Esophagus (tissue), 2 donors: ENCODE data around the gene CYSRT1. TPM values are rescaled to one million over a fixed set of nuclear protein-coding genes. Genes with fewer than 3 reads are reported as not detected.
A peak's percentile ranks its signal among the peaks of the same experiment; 100 is the strongest.

Source experiments
- H3K27ac ChIP-seq, 2 donors: one replicate each; pipeline ENCODE4 v1.5.1; 2013; ENCODE audit warnings: low read depth in 2 of 2, mild to moderate bottlenecking in 2 of 2, inconsistent platforms in 1 of 2, low read length in 1 of 2, moderate library complexity in 1 of 2
- H3K27me3 ChIP-seq, 2 donors: one replicate each; pipeline ENCODE4 v1.6.1; 2013; ENCODE audit warnings: low read length in 2 of 2, control low read depth in 1 of 2, mild to moderate bottlenecking in 1 of 2; ENCODE audit not compliant: insufficient read depth in 2 of 2, control insufficient read depth in 1 of 2
- H3K36me3 ChIP-seq, 2 donors: one replicate each; pipeline ENCODE4 v1.6.1; 2013; ENCODE audit warnings: low read length in 1 of 2; ENCODE audit not compliant: control insufficient read depth in 2 of 2, insufficient read depth in 2 of 2
- H3K4me1 ChIP-seq, 2 donors: one replicate each; pipeline ENCODE4 v1.6.1; 2013; ENCODE audit warnings: low read length in 1 of 2; ENCODE audit not compliant: control insufficient read depth in 2 of 2, insufficient read depth in 2 of 2
- H3K4me3 ChIP-seq, 2 donors: one replicate each; pipeline ENCODE4 v1.5.1; 2013; ENCODE audit warnings: low read length in 2 of 2, mild to moderate bottlenecking in 2 of 2, low read depth in 1 of 2, moderate library complexity in 1 of 2
- H3K9me3 ChIP-seq, 2 donors: one replicate each; pipeline ENCODE4 v1.6.1; 2013; ENCODE audit warnings: mild to moderate bottlenecking in 2 of 2, low read depth in 1 of 2, low read length in 1 of 2, moderate library complexity in 1 of 2; ENCODE audit not compliant: control insufficient read depth in 2 of 2, insufficient read depth in 1 of 2
- WGBS, 2 donors: extraction: QIAGEN DNeasy Blood & Tissue Kit; methylation state at CpG; one replicate each; pipeline ENCODE4 v1.1.7; 2013; 5-methylcytosine and 5-hydroxymethylcytosine counted together
- polyA plus RNA-seq, 2 donors: library from polyadenylated mRNA; stranded (reverse); fragments of 200-250 nt; gene quantifications; one replicate each; pipeline ENCODE4 v1.2.3, GENCODE V29; 2013
- donor health status: healthy with polysubstance abuse.
- donor health status: Bipolar disorder and iron deficiency.

Gene CYSRT1, protein sequence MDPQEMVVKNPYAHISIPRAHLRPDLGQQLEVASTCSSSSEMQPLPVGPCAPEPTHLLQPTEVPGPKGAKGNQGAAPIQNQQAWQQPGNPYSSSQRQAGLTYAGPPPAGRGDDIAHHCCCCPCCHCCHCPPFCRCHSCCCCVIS
- 100 to 1,000 TPM; 334 to 342 TPM for polyA plus RNA-seq

DNA sequence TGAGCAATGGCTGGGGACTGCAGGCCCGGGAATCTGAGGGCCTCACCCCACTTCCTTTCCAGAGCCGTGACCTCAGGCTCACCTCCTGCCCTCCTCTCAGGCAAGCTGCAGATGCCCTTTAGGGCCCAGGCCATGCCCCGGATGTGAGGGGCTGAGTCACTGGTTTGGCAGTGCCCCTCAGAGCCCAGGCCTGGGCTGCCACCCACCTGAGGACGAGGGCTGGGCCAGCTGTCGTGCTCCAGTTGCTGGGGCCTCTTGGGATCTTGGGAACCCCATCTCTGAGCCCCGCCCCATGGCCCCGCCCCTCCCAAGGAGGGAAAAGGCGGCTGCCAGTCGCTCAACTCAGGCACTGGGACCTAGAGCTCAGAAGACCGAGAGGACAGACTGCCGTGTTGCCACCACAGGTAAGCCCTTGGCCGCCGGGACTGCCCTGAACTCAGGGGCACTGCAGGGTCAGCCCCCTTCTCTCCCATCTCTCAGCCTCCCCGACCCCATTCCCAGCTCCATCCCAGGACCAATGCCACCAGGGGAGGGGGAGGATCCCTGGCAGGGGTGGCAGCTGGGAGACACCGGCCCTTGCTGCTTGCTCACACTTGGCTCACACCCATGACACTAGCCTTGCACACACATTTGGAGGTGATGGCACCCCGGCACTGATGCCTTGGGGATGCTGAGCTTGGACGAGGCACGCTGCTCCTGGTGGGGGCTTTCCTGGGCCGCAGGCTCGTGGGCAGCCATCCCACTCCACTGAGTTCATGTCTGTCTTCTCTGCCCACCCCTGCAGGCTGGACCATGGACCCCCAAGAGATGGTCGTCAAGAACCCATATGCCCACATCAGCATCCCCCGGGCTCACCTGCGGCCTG lies at the start of gene CYSRT1:
Gene CYSRT1 (plus strand): TSS at position 345 of the 865 bp plus-strand sequence. CDS start 448 bp downstream, at position 793.
- H3K9me3 ChIP-seq: no peaks in the 10 kb centered on the region
- no peaks in the 10 kb centered on the region for H3K27me3 ChIP-seq
- peak within 1 kb of the TSS; percentile 94 to 96 for H3K27ac ChIP-seq
- peaks cover 3 to 25% of the 10 kb centered on the region in 2 donors for H3K4me1 ChIP-seq
- 44 to 48% methylated on average over 22 to 23 of the region's 23 CpGs for WGBS, 2 donors
- H3K4me3 ChIP-seq: peak within 1 kb of the TSS; percentile 66 to 67
- peaks cover 0 to 8% of the 10 kb centered on the region in 2 donors for H3K36me3 ChIP-seq

DNA sequence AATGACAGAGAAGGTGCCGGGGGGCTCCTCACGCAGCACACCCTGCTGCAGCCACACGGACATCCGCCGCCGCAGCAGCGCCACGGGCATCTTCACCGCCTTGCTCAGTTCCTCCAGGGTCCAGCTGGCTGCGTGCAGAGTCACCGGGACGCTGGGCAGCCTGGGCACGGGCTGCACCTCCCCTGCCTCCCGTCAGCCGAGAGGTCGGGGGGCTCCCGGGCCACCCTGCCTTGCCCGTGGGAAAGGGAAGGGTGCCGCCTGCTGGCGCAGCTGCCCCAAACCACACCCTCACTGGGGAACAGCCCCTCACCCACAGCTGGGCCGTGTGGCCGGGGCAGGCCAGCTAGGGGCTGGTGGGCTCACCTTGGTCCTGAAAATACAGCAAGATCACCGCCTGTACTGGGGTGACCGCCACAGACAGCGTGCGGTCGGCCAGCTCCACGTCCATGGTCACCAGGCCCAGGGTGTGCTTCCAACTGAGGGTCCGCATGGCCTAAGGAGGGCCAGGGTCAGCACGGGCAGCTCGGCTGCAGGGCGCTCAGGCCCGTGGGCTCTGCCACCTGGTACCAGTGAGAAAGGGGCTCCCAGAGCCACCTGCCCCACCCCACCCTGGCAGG lies 49.5 kb upstream of the CYSRT1 start:
- WGBS, 2 donors: 37 to 40% methylated on average over 29 to 33 of the region's 33 CpGs
- peaks cover 5 to 36% of the 10 kb centered on the region in 2 donors for H3K4me1 ChIP-seq
- no peak overlapping the region for H3K4me3 ChIP-seq
- no peak overlapping the region for H3K27ac ChIP-seq
- peaks cover 4 to 25% of the 10 kb centered on the region in 2 donors for H3K36me3 ChIP-seq
- H3K27me3 ChIP-seq: peaks cover 0 to 2% of the 10 kb centered on the region in 2 donors
- no peaks in the 10 kb centered on the region for H3K9me3 ChIP-seq

DNA sequence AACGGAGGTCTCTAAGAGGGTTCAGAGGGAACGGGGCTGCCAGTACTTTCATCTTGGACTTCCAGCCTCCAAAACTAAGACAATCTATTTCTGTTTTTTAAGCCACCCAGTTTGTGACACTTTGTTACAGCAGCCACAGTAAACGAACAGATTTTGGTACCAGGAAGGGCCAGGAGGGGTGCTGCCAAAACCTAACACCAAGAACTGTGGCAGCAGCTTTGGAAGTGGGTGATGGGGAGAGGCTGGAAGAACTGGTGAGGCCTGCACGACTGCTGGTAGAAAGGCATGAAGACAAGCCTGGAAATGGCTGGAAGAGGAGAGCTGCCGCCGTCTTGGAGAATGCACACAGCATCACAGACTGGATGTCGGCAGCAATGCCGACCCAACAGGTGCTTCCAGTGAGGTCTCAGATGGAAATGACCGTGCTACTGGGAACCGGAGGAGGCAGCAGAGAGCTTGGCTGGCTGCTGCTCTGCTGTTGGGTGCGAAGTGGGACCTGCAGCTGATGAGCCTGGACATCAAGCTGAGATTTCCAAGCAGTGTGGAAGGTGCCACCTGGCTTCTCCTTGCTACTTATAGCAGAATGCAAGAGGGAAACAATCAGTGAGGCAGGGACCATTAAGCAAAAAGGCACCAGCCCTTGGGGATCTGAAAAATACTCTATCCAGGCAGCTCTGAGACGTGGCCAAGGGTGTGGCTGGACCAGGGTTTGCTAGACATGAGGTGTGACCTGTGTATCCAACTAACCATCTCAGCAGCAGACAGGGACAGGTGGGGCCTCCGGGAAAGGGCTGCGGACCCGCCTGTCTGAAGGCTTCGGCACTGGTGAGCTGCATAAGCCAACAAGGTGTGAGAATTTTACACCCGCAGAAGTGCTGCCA lies 48.4 kb upstream of the CYSRT1 start:
- WGBS, 2 donors: 49 to 50% methylated on average over 17 of the region's 17 CpGs
- H3K27me3 ChIP-seq: no peaks in the 10 kb centered on the region
- H3K9me3 ChIP-seq: no peaks in the 10 kb centered on the region
- peaks cover 4 to 36% of the 10 kb centered on the region in 2 donors for H3K36me3 ChIP-seq
- peak overlapping the region in 1 of 2 donors; percentile 14 for H3K27ac ChIP-seq
- no peak overlapping the region for H3K4me3 ChIP-seq
- H3K4me1 ChIP-seq: peaks cover 5 to 34% of the 10 kb centered on the region in 2 donors

DNA sequence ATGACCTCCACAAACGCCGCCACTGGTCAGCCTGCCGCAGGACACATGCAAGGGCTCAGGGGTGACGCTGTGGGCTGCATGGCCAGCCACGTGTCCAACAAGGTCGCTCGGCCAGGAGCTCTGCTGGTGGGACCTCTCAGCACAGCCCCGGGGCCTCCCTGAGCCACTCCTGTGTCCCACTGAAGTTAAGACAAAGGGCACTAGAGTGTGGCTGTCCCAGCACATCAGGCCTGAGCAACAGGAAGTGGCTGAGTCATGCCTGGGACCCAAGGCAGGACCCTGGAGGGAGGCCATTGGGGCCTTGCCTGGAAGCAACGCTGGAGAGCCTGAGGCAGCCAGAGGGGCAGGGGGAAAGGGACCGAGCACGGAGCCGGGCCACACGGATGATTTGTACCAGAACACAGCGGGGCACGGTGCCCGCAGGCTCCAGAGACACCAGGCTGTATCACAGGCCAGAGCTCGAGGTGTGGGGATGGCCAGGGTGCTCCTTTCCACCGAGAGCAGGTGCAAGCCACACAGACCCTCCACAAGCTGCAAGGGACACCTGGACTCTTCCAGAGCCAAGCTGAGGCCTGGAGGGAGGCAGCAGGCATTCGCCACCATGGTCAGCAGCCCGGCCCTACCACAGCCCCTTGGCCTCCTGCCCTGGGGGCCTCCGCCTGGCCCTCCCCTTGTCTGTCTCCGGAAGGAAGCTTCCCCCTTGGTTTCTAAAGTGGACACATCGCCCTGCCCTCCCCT lies 46.6 kb upstream of the CYSRT1 start:
- no peak overlapping the region for H3K27ac ChIP-seq
- no peaks in the 10 kb centered on the region for H3K27me3 ChIP-seq
- no peak overlapping the region for H3K4me3 ChIP-seq
- 87 to 93% methylated on average over 23 of the region's 23 CpGs for WGBS, 2 donors
- peaks cover 5 to 17% of the 10 kb centered on the region in 2 donors for H3K4me1 ChIP-seq
- H3K36me3 ChIP-seq: peaks cover 8 to 51% of the 10 kb centered on the region in 2 donors
- no peaks in the 10 kb centered on the region for H3K9me3 ChIP-seq

DNA sequence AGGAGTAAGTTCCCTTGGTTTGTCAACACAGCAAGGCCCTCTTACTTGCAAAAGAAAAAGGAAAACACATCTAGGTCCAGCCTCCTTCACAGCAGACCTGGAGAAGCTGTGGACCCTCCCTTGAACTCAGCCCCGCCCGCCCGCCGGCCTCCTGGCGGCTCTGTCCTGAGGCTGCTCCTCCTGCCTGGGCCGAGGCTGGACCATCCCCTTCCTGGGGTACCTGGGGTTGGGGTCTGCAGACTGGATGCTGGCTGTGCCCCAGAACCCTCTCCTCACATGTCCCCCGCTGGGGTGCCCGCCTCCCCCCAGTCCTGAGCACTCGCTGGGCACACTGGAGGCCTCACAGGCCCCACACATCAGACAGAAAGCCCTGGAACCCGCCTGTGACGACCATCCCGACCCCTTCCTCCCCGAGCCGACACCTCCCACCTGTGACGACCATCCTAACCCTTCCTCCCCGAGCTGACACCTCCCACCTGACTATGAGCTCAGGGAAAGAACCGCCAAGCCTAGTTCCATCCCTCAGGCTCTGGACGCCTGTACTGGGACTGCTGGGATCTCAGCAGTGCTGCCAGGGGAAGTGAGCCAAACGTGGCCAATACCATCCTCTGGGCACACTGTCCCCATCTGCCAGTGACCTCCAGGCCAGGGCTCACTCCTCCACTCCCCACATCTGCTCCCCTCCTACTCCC lies 45.9 kb upstream of the CYSRT1 start:
- Histone ChIP-seq H3K4me1 (peaks cover 3 to 11% of the 10 kb centered on the region in 2 donors), H3K36me3 (peaks cover 13 to 58% of the 10 kb centered on the region in 2 donors), H3K4me3 (no peak overlapping the region), H3K9me3 (no peaks in the 10 kb centered on the region), H3K27me3 (no peaks in the 10 kb centered on the region), H3K27ac (no peak overlapping the region)
- WGBS, 2 donors: 86 to 88% methylated on average over 17 to 19 of the region's 19 CpGs

DNA sequence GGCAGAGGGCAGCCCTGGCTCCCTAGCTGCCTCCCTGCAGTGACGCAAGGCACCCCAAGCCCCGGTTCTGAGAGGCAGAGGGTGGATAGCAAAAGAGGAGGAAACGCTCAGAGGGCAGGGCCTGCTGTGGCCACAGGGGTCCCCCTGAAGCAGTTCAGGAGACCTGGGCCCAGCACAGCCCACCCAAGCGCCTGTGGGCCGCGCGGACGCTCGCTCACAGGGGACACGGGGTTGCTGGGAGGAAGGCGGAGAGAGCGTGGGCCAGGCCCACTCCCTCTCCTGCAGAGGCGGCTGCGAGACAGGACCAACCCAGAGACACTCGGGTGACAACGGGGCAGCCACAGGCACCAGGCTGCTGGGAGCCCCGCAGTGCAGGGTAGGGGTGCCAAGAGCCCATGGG lies 45.2 kb upstream of the CYSRT1 start:
- H3K4me3 ChIP-seq: no peak overlapping the region
- WGBS, 2 donors: 92 to 98% methylated on average over 12 to 17 of the region's 17 CpGs
- no peaks in the 10 kb centered on the region for H3K27me3 ChIP-seq
- peaks cover 16 to 64% of the 10 kb centered on the region in 2 donors for H3K36me3 ChIP-seq
- peaks cover 3 to 7% of the 10 kb centered on the region in 2 donors for H3K4me1 ChIP-seq
- no peak overlapping the region for H3K27ac ChIP-seq
- H3K9me3 ChIP-seq: no peaks in the 10 kb centered on the region

DNA sequence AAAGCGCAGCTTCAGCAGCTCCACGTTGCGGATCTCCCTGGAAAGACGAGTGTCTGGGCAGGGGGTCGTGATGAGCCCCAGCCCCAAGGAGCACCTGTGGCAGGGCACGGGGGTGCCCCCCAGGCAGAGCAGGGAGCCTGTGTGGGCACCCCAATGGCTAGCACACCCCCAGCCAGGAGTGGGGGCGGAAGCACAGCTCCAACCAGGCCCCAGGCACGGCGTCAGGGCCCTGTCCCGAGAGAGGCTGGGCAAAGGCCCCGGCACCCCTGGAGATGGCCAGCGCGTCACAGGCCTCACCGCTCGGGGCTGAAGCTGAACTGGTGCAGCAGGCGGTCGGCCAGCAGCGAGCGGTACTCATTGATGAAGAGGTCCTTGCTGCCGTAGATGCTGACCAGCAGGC lies 44.5 kb upstream of the CYSRT1 start:
- H3K4me1 ChIP-seq: peaks cover 0 to under 1% of the 10 kb centered on the region in 2 donors
- H3K4me3 ChIP-seq: no peak overlapping the region
- WGBS, 2 donors: 92 to 96% methylated on average over 20 of the region's 20 CpGs
- no peak overlapping the region for H3K27ac ChIP-seq
- no peaks in the 10 kb centered on the region for H3K9me3 ChIP-seq
- H3K27me3 ChIP-seq: no peaks in the 10 kb centered on the region
- H3K36me3 ChIP-seq: peaks cover 16 to 71% of the 10 kb centered on the region in 2 donors

DNA sequence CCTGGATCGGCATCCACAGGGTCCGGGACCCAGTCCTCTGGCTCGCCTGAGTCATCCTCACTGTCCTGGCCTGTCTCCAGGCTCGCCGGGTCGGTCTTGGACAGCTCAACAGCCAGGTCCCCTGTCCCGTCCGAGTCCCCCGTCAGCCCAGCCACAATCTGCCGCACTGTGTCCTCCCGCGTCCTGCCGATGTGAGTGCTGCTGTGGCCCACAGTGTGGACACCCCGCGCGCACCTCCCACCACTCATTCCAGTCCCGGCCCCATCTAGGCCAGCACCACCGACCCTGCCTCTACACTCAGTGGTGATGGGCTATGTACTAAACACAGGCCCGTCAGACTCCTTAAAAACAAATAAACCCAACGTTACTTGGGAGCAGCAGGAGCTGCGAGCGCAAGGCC lies 43.3 kb upstream of the CYSRT1 start:
- H3K4me1 ChIP-seq: peaks cover 5 to 9% of the 10 kb centered on the region in 2 donors
- H3K36me3 ChIP-seq: peaks cover 16 to 80% of the 10 kb centered on the region in 2 donors
- 92 to 95% methylated on average over 22 of the region's 22 CpGs for WGBS, 2 donors
- H3K27ac ChIP-seq: no peak overlapping the region
- no peaks in the 10 kb centered on the region for H3K27me3 ChIP-seq
- H3K4me3 ChIP-seq: no peak overlapping the region
- no peaks in the 10 kb centered on the region for H3K9me3 ChIP-seq
